Measurements from ENCODE around the gene PJA2.

Gene PJA2

DNA sequence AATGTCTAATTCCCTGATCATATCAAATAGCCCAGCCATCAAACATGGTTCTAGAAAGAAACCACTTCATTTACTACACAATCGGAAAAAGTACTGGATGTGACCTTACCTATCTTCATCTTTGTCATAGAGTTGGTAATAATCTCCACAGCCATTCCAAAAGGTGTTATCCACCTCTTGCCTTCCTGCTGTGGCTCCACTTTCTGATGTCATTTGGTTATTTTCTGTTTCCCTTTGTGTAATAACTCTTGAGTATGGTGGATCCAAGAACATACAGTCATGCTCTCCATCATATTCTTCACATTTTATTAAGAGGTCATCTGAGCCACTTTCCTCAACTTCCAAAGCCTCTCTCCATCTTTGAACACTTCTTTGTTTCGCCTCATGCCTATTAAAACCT lies 31.7 kb downstream of the PJA2 start:
- Histone ChIP-seq H3K4me1 (ENCODE audit: low read length) (no peaks in the 10 kb centered on the region), H2AFZ (ENCODE audit: low read length) (no peak overlapping the region), H3K27me3 (replicated peaks; ENCODE audit: insufficient read depth, low read length) (no peaks in the 10 kb centered on the region), H4K20me1 (ENCODE audit: insufficient read depth, low read length) (no peaks in the 10 kb centered on the region), H3K4me2 (ENCODE audit: low read depth, low read length) (no peak overlapping the region), H3K9ac (ENCODE audit: low read length) (no peak overlapping the region), H3F3A (ENCODE audit: insufficient read depth, low read length) (no peaks in the 10 kb centered on the region), H3K79me2 (ENCODE audit: low read length) (no peaks in the 10 kb centered on the region), H3K4me3 (ENCODE audit: low read length) (no peak overlapping the region), H3K27ac (ENCODE audit: low read length) (no peak overlapping the region), H3K9me2 (replicated peaks; ENCODE audit: insufficient read depth, low read length) (no peaks in the 10 kb centered on the region), H3K9me3 (replicated peaks; ENCODE audit: insufficient read depth, low read length) (no peaks in the 10 kb centered on the region), H3K36me3 (replicated peaks; ENCODE audit: insufficient read depth, low read length) (no peaks in the 10 kb centered on the region; the same call in 1 of the 2 replicates)
- TF ChIP-seq EZH2 (optimal IDR thresholded peaks at IDR 0.05; ENCODE audit: low read depth, low read length) (no peak), EZH2phosphoT487 (IDR thresholded peaks at IDR 0.05; ENCODE audit: low read length) (no peak)
- TF ChIP-seq, protein P1, sequence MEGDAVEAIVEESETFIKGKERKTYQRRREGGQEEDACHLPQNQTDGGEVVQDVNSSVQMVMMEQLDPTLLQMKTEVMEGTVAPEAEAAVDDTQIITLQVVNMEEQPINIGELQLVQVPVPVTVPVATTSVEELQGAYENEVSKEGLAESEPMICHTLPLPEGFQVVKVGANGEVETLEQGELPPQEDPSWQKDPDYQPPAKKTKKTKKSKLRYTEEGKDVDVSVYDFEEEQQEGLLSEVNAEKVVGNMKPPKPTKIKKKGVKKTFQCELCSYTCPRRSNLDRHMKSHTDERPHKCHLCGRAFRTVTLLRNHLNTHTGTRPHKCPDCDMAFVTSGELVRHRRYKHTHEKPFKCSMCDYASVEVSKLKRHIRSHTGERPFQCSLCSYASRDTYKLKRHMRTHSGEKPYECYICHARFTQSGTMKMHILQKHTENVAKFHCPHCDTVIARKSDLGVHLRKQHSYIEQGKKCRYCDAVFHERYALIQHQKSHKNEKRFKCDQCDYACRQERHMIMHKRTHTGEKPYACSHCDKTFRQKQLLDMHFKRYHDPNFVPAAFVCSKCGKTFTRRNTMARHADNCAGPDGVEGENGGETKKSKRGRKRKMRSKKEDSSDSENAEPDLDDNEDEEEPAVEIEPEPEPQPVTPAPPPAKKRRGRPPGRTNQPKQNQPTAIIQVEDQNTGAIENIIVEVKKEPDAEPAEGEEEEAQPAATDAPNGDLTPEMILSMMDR (IDR thresholded peaks at IDR 0.05; ENCODE audit: low read length) = no peak
- no peak for DNase-seq

DNA sequence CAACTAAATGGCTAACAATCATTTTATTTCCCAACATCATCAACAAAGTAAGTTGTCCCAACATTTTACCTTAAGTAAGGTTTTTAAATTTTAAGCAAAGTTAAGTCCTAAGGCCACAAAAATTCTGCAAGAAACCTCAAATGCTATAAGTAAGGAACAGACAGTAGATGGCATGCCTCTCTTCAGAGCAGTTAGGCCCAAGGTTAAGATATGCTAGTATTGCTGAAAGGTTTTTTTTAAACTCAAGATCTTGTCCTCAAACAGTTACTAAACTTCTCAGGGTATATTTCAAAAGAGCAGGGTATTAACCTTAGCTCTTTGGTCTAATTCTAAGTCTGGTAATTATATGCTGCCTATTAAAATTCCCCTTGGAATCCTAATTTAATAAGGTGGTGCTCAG lies 35.1 kb downstream of the PJA2 start:
- H3K4me2 ChIP-seq (ENCODE audit: low read depth, low read length) = no peak overlapping the region
- H3K36me3 ChIP-seq (replicated peaks; ENCODE audit: insufficient read depth, low read length) = no peaks in the 10 kb centered on the region; the same call in 1 of the 2 replicates
- no peak for DNase-seq
- H3K27me3 ChIP-seq (replicated peaks; ENCODE audit: insufficient read depth, low read length) = no peaks in the 10 kb centered on the region
- H3K9me2 ChIP-seq (replicated peaks; ENCODE audit: insufficient read depth, low read length) = no peaks in the 10 kb centered on the region
- H2AFZ ChIP-seq (ENCODE audit: low read length) = no peak overlapping the region
- H3K9ac ChIP-seq (ENCODE audit: low read length) = no peak overlapping the region
- no peak for TF ChIP-seq EZH2 (optimal IDR thresholded peaks at IDR 0.05; ENCODE audit: low read depth, low read length)
- no peak for TF ChIP-seq EZH2phosphoT487 (IDR thresholded peaks at IDR 0.05; ENCODE audit: low read length)
- TF ChIP-seq, protein P1 (IDR thresholded peaks at IDR 0.05; ENCODE audit: low read length) = no peak
- H3K4me3 ChIP-seq (ENCODE audit: low read length) = no peak overlapping the region
- no peaks in the 10 kb centered on the region for H3K79me2 ChIP-seq (ENCODE audit: low read length)
- no peaks in the 10 kb centered on the region for H3K9me3 ChIP-seq (replicated peaks; ENCODE audit: insufficient read depth, low read length)
- no peaks in the 10 kb centered on the region for H4K20me1 ChIP-seq (ENCODE audit: insufficient read depth, low read length)
- no peak overlapping the region for H3K27ac ChIP-seq (ENCODE audit: low read length)
- H3F3A ChIP-seq (ENCODE audit: insufficient read depth, low read length) = no peaks in the 10 kb centered on the region
- no peaks in the 10 kb centered on the region for H3K4me1 ChIP-seq (ENCODE audit: low read length)

DNA sequence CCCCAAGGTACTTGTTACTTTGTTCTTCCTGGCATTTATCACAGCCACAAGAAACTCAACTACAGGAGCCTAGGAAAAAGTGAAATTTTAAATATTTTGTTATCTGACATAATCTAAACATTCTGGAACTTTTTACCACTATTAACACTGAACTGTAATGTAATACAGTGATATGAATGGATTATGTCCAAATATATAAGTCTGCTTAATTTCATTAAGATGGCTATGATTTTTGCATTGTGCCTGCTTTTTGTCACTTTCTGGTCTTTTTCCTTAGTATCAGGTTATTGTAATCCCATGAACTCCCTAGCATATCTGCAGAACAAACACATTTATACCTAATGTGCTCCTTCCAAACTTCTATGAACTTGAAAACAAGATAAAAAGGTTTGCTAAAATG lies 35.8 kb downstream of the PJA2 start:
- H3F3A ChIP-seq (ENCODE audit: insufficient read depth, low read length) = no peaks in the 10 kb centered on the region
- DNase-seq = no peak
- 0 out of 2 replicates have a peak, but pooled peaks cover 3% of the 10 kb centered on the region for H3K79me2 ChIP-seq (ENCODE audit: low read length)
- no peaks in the 10 kb centered on the region for H3K4me1 ChIP-seq (ENCODE audit: low read length)
- H3K9ac ChIP-seq (ENCODE audit: low read length) = no peak overlapping the region
- no peak overlapping the region for H2AFZ ChIP-seq (ENCODE audit: low read length)
- no peaks in the 10 kb centered on the region for H4K20me1 ChIP-seq (ENCODE audit: insufficient read depth, low read length)
- H3K36me3 ChIP-seq (replicated peaks; ENCODE audit: insufficient read depth, low read length) = no peaks in the 10 kb centered on the region; the same call in 1 of the 2 replicates
- H3K4me2 ChIP-seq (ENCODE audit: low read depth, low read length) = no peak overlapping the region
- no peaks in the 10 kb centered on the region for H3K9me2 ChIP-seq (replicated peaks; ENCODE audit: insufficient read depth, low read length)
- no peak for TF ChIP-seq EZH2phosphoT487 (IDR thresholded peaks at IDR 0.05; ENCODE audit: low read length)
- TF ChIP-seq EZH2 (optimal IDR thresholded peaks at IDR 0.05; ENCODE audit: low read depth, low read length) = no peak
- TF ChIP-seq, protein P1 (IDR thresholded peaks at IDR 0.05; ENCODE audit: low read length) = no peak
- no peak overlapping the region for H3K27ac ChIP-seq (ENCODE audit: low read length)
- no peaks in the 10 kb centered on the region for H3K9me3 ChIP-seq (replicated peaks; ENCODE audit: insufficient read depth, low read length)
- H3K27me3 ChIP-seq (replicated peaks; ENCODE audit: insufficient read depth, low read length) = no peaks in the 10 kb centered on the region
- no peak overlapping the region for H3K4me3 ChIP-seq (ENCODE audit: low read length)

Data from MM.1S (cell line).